Prostate gland (tissue), 2 donors: ENCODE results near the gene CLBA1.

Source experiments
- POLR2A ChIP-seq: fragments of 450-650 bp; IDR thresholded peaks from one replicate; pipeline ENCODE4 v1.6.1; 2016; ENCODE audit warnings: antibody characterized with exemption, mild to moderate bottlenecking
- TF ChIP-seq, protein P1 (sequence below), 4 experiments: fragments of 200-600 bp in 2 of 4; fragments of 450-650 bp in 2 of 4; sonication (generic) in 2 of 4; IDR thresholded peaks; 1 replicate in 3 of 4; 2 replicates in 1 of 4; pipeline ENCODE4 v1.5.1; 2016 to 2019; ENCODE audit warnings: antibody characterized with exemption in 4 of 4, mild to moderate bottlenecking in 2 of 4, moderate library complexity in 2 of 4

DNA sequence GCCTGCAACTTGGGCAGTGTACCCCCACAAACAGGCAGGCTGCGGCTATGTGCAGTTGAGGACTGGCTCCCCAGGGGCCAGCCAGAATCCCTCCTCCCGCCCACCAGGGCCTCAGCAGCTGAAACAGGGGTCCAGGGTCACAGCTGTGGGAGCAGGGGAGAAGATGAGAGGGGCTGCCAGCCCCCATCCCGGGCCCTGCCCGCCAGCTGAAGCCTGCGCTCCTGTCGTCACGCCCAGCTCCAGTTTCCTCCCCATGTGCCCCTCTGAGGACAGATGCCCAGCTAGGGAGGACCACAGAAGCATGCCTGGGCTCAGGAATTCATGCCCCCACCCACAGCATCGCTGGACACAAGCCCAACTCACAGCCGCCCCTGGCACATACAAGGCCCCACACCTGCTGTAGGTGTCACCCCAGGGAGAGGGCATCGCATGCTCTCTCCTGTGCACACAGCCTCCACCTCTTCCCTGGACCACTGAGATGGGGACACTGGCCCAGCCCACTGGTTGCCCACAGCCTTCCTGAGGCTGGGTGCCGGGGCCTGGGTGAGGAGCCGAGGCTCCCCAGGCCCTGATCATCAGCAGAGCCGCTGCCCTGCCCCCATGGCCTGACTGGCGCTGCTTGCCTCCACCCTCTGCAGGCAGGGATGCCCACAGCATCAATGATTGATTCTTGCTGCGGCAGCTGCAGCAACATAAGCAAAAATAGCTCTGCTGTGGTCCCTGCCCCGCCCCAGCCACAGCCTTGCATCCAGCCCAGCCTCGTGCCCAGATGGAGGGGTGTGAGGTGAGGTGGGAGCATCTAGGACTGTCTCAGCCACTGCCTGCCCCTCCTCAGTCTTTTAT lies 3.7 kb upstream of the CLBA1 start:
- TF ChIP-seq, protein P1, sequence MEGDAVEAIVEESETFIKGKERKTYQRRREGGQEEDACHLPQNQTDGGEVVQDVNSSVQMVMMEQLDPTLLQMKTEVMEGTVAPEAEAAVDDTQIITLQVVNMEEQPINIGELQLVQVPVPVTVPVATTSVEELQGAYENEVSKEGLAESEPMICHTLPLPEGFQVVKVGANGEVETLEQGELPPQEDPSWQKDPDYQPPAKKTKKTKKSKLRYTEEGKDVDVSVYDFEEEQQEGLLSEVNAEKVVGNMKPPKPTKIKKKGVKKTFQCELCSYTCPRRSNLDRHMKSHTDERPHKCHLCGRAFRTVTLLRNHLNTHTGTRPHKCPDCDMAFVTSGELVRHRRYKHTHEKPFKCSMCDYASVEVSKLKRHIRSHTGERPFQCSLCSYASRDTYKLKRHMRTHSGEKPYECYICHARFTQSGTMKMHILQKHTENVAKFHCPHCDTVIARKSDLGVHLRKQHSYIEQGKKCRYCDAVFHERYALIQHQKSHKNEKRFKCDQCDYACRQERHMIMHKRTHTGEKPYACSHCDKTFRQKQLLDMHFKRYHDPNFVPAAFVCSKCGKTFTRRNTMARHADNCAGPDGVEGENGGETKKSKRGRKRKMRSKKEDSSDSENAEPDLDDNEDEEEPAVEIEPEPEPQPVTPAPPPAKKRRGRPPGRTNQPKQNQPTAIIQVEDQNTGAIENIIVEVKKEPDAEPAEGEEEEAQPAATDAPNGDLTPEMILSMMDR (IDR thresholded peaks at IDR 0.05): no peak
- no peak for TF ChIP-seq POLR2A
